ENCODE results near the gene IFITM5. TPM values are rescaled to one million over a fixed set of nuclear protein-coding genes. Genes with fewer than 3 reads are reported as not detected.

The IFITM5 gene
- total and polyA plus RNA-seq, 9 of the 15 experiments (the other 6 are each of a cell fraction or from before 2014, with no cell fraction given): 0.19 TPM; not detected in 8

DNA sequence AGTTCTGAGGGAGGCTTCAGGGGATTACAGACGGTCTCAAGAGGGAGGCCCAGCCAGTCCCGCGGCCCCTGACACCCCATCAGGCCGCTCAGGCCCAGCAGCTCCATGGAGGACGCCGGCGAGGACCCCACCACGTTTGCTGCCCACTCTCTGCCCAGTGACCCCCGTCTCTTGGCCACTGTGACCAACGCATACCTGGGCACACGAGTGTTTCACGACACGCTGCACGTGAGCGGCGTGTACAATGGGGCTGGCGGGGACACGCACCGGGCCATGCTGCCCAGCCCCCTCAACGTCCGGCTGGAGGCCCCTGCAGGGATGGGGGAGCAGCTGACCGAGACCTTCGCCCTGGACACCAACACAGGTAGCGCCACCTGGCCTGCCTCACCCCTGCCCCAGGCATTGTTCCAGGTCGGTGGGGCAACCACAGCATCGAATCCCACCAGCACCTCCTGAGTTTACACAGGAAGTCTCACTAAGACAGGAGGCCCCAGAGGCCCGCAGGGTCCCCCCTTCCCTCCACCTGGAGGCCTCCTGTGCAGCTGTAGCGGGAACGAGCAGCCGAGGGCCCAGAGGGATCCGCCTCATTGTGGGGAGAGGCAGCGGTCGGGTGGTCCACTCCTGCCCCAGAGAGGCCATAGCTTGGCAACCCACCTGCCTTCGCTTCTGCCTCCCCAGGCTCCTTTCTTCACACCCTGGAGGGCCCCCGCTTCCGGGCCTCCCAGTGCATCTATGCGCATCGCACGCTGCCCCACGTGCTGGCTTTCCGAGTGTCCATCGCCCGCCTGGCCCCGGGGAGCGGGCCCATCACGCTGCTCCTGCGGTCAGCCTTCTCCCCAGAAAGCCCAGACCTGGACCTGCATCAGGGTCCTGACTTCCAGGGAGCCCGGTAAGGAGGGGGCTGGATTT, 9.4 kb downstream of the IFITM5 start (continued):
- TF ChIP-seq HMGN3 (IDR thresholded peaks at IDR 0.05; ENCODE audit: borderline replicate concordance, extremely low read depth, insufficient read length, low read depth, low read length): peak; percentile 5
- TF ChIP-seq THRAP3 (IDR thresholded peaks at IDR 0.05; ENCODE audit: borderline replicate concordance): no peak
- TF ChIP-seq ZFX (CRISPR knock-in tag; IDR thresholded peaks at IDR 0.05): peak; percentile 34; the same call in 1 of the 2 replicates

DNA sequence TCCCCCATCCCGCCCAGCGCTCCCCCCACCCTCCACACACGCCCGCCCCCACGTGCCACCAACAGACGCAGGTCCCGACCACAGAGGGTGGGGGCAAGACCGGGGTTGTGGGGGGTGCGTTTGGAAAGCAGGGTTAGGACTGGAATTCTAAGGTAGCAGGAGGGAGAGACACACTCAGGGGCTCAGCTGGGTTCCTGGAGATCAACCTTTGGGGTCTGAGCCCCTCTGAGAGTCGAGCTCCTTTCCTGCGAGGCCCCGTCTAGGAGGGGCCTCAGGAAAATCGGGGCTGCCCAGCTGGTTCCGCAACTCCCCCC, 10.0 kb downstream of the IFITM5 start:
- peaks cover 37% of the 10 kb centered on the region for H3K79me2 ChIP-seq (ENCODE audit: control insufficient read depth, insufficient read depth, low read length)
- H3K4me3 ChIP-seq: peak overlapping the region; percentile 58
- peak overlapping the region; percentile 66 for H3K4me2 ChIP-seq (ENCODE audit: insufficient read depth, low read length)
- in situ Hi-C loops (cut with MboI) (no loop called here), intact Hi-C loops (cut with micrococcal nuclease) (no loop called here)
- H3K27ac ChIP-seq (ENCODE audit: extremely low read depth, low read depth, low read length): peak overlapping the region; percentile 43; the same call in 2 of the 3 replicates
- CTCF ChIA-PET (ENCODE audit: low intra/inter-chr PET ratio): no interaction called here
- BruUV-seq (replicated peaks): no TSS peak
- H3K9ac ChIP-seq (ENCODE audit: insufficient read depth in 1 of 2, low read depth in 2 of 2, low read length in 2 of 2): peak overlapping the region; percentile 55 to 94
- FAIRE-seq (no peak), ATAC-seq (peak; percentile 1; the same call in 2 of the 3 replicates), DNase-seq (ENCODE audit: extremely low read depth in 1 of 4, low spot score in 3 of 4) (peak in 2 of 4 experiments; percentile 34 to 40)
- no peaks in the 10 kb centered on the region for H3K27me3 ChIP-seq (ENCODE audit: control insufficient read depth in 2 of 2, insufficient read depth in 2 of 2, low read length in 2 of 2)
- H3K36me3 ChIP-seq (ENCODE audit: control insufficient read depth, insufficient read depth, low read length): peaks cover 48% of the 10 kb centered on the region; the same call in 2 of the 3 replicates
- no peaks in the 10 kb centered on the region for H3K9me3 ChIP-seq (replicated peaks; ENCODE audit: control insufficient read depth, insufficient read depth, low read depth, low read length)
- 0% methylated on average over 5 of the region's 14 CpGs for WGBS (ENCODE audit: insufficient coverage, low coverage, missing lambda C conversion rate)
- TF ChIP-seq TCFL5 (CRISPR knock-in tag; conservative IDR thresholded peaks at IDR 0.05) (no peak), HMGN3 (IDR thresholded peaks at IDR 0.05; ENCODE audit: borderline replicate concordance, extremely low read depth, insufficient read length, low read depth, low read length) (no peak), PURB (CRISPR knock-in tag; IDR thresholded peaks at IDR 0.05; ENCODE audit: low read depth) (no peak), AFF1 (IDR thresholded peaks at IDR 0.05; ENCODE audit: low read depth in 1 of 2, partially characterized antibody in 2 of 2) (no peak), FOSL1 (tag; conservative IDR thresholded peaks at IDR 0.05) (no peak), SRSF9 (IDR thresholded peaks at IDR 0.05; ENCODE audit: borderline replicate concordance, low read depth, low read length) (no peak)
- TF ChIP-seq, protein P1, sequence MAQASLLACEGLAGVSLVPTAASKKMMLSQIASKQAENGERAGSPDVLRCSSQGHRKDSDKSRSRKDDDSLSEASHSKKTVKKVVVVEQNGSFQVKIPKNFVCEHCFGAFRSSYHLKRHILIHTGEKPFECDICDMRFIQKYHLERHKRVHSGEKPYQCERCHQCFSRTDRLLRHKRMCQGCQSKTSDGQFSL (CRISPR knock-in tag; IDR thresholded peaks at IDR 0.05): no peak
- TF ChIP-seq, protein P1 (tag; IDR thresholded peaks at IDR 0.05): peak in 1 of 2 experiments; percentile 68; a peak in 2 of 4 replicates
- TF ChIP-seq, protein P2, sequence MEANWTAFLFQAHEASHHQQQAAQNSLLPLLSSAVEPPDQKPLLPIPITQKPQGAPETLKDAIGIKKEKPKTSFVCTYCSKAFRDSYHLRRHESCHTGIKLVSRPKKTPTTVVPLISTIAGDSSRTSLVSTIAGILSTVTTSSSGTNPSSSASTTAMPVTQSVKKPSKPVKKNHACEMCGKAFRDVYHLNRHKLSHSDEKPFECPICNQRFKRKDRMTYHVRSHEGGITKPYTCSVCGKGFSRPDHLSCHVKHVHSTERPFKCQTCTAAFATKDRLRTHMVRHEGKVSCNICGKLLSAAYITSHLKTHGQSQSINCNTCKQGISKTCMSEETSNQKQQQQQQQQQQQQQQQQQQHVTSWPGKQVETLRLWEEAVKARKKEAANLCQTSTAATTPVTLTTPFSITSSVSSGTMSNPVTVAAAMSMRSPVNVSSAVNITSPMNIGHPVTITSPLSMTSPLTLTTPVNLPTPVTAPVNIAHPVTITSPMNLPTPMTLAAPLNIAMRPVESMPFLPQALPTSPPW (CRISPR knock-in tag; IDR thresholded peaks at IDR 0.05): peak; percentile 2; the same call in 1 of the 2 replicates
- H3K4me1 ChIP-seq (replicated peaks in 1 of 2; ENCODE audit: control insufficient read depth in 2 of 2, insufficient read depth in 2 of 2, low read length in 2 of 2): peaks cover 13 to 90% of the 10 kb centered on the region in 2 experiments; a peak in 4 of 5 replicates
- H2AFZ ChIP-seq (ENCODE audit: low read depth, low read length): no peak overlapping the region
- H4K20me1 ChIP-seq (replicated peaks; ENCODE audit: control insufficient read depth, insufficient read depth, low read length): no peaks in the 10 kb centered on the region
- H3K9me1 ChIP-seq (ENCODE audit: control insufficient read depth, insufficient read depth, low read length): no peaks in the 10 kb centered on the region
- POLR2A ChIA-PET: interaction anchor here (0.7 to 1.0 kb wide), 3 partner anchors 9 to 83 kb away, joined by 3 to 4 read pairs (median 3); partner anchors contain the start of genes BET1L and RIC8A

Measured in K562 (cell line).